DOHH2 (cell line): ENCODE measurements around the gene PCK2.

Experiments
- H3F3A ChIP-seq: fragments of 200-600 bp; sonication (generic), shearing (Covaris generic); 2 replicates; pipeline ENCODE4 v1.6.0; 2016; ENCODE audit warnings: antibody characterized with exemption, mild to moderate bottlenecking; ENCODE audit not compliant: control insufficient read depth, insufficient read depth
- H3K27ac ChIP-seq: fragments of 200-600 bp; sonication (generic); 2 replicates; pipeline ENCODE4 v1.5.1; 2014; ENCODE audit warnings: low read depth, mild to moderate bottlenecking, low read length, moderate library complexity
- H3K27me3 ChIP-seq: fragments of 200-600 bp; sonication (generic); 2 replicates; pipeline ENCODE4 v1.6.1; 2014; ENCODE audit warnings: mild to moderate bottlenecking, low read length, mixed read lengths; ENCODE audit not compliant: control insufficient read depth
- H3K36me3 ChIP-seq: fragments of 200-600 bp; sonication (generic); 2 replicates; pipeline ENCODE4 v1.6.1; 2014; ENCODE audit warnings: mild to moderate bottlenecking, low read length, moderate library complexity, mixed read lengths; ENCODE audit not compliant: control insufficient read depth
- H3K4me1 ChIP-seq: fragments of 200-600 bp; sonication (generic); 2 replicates; pipeline ENCODE4 v1.6.1; 2014; ENCODE audit warnings: mild to moderate bottlenecking, low read length, mixed read lengths; ENCODE audit not compliant: control insufficient read depth
- H3K4me2 ChIP-seq: fragments of 200-600 bp; sonication (generic); 2 replicates; pipeline ENCODE4 v1.6.0; 2014; ENCODE audit warnings: mild to moderate bottlenecking, low read length, moderate library complexity
- H3K4me3 ChIP-seq: fragments of 200-600 bp; sonication (generic); 2 replicates; pipeline ENCODE4 v1.5.1; 2014; ENCODE audit warnings: mild to moderate bottlenecking, low read length, mixed read lengths
- H3K79me2 ChIP-seq: fragments of 200-600 bp; sonication (generic); 2 replicates; pipeline ENCODE4 v1.6.1; 2014; ENCODE audit warnings: mild to moderate bottlenecking, low read length, mixed read lengths; ENCODE audit not compliant: control insufficient read depth
- H3K9me2 ChIP-seq: fragments of 200-600 bp; sonication (generic); replicated peaks from 2 replicates; pipeline ENCODE4 v1.6.1; 2014; ENCODE audit warnings: mild to moderate bottlenecking, low read length, mixed read lengths; ENCODE audit not compliant: control insufficient read depth
- H3K9me3 ChIP-seq: fragments of 200-600 bp; sonication (generic); 2 replicates; pipeline ENCODE4 v1.6.1; 2014; ENCODE audit warnings: antibody characterized with exemption, low read length, mixed read lengths; ENCODE audit not compliant: control insufficient read depth, insufficient read depth
- H4K20me1 ChIP-seq: fragments of 200-600 bp; sonication (generic); 2 replicates; pipeline ENCODE4 v1.6.0; 2014; ENCODE audit warnings: low read depth, mild to moderate bottlenecking, antibody characterized with exemption, low read length, moderate library complexity; ENCODE audit not compliant: control insufficient read depth, insufficient read depth
- CTCF ChIP-seq: fragments of 200-600 bp; sonication (generic); IDR thresholded peaks from one replicate; pipeline ENCODE4 v1.5.1; 2014; ENCODE audit warnings: antibody characterized with exemption, mild to moderate bottlenecking, low read depth, low read length; ENCODE audit not compliant: poor library complexity, severe bottlenecking
- EZH2phosphoT487 ChIP-seq: fragments of 200-600 bp; sonication (generic); IDR thresholded peaks from 2 replicates; pipeline ENCODE4 v1.6.1; 2017; ENCODE audit warnings: borderline replicate concordance, mild to moderate bottlenecking, antibody characterized with exemption, low read length, moderate library complexity, mixed read lengths

The PCK2 gene

GRCh38 chr14:24066496-24067132 lies 27.5 kb upstream of the PCK2 start:
- H3K27ac ChIP-seq: no peak overlapping the region
- H3K79me2 ChIP-seq: no peaks in the 10 kb centered on the region
- H3K4me3 ChIP-seq: no peak overlapping the region
- no peaks in the 10 kb centered on the region for H3K4me1 ChIP-seq
- H3K4me2 ChIP-seq: no peak overlapping the region
- H3K36me3 ChIP-seq: no peaks in the 10 kb centered on the region
- H3F3A ChIP-seq: no peaks in the 10 kb centered on the region
- H3K9me2 ChIP-seq: no peaks in the 10 kb centered on the region
- no peak for TF ChIP-seq EZH2phosphoT487
- TF ChIP-seq CTCF: no peak
- H4K20me1 ChIP-seq: no peaks in the 10 kb centered on the region
- no peaks in the 10 kb centered on the region for H3K27me3 ChIP-seq
- H3K9me3 ChIP-seq: no peaks in the 10 kb centered on the region

- Histone ChIP-seq H4K20me1 (no peaks in the 10 kb centered on the region), H3K9me3 (no peaks in the 10 kb centered on the region), H3K79me2 (no peaks in the 10 kb centered on the region), H3K4me1 (no peaks in the 10 kb centered on the region), H3F3A (no peaks in the 10 kb centered on the region), H3K9me2 (no peaks in the 10 kb centered on the region), H3K27ac (no peak overlapping the region), H3K27me3 (no peaks in the 10 kb centered on the region), H3K4me3 (no peak overlapping the region), H3K36me3 (no peaks in the 10 kb centered on the region), H3K4me2 (no peak overlapping the region)
- TF ChIP-seq EZH2phosphoT487: no peak
- no peak for TF ChIP-seq CTCF
These were observed 26.7 kb upstream of the PCK2 start for GRCh38 chr14:24067133-24068082.

- Histone ChIP-seq H3K4me2 (no peak overlapping the region), H4K20me1 (no peaks in the 10 kb centered on the region)
These were observed 25.2 kb upstream of the PCK2 start for GRCh38 chr14:24068711-24069410.

More at GRCh38 chr14:24068711-24069410, 25.2 kb upstream of the PCK2 start:
- Histone ChIP-seq H3F3A (no peaks in the 10 kb centered on the region), H3K4me3 (no peak overlapping the region), H3K9me3 (no peaks in the 10 kb centered on the region), H3K27me3 (no peaks in the 10 kb centered on the region), H3K79me2 (no peaks in the 10 kb centered on the region), H3K27ac (no peak overlapping the region), H3K4me1 (no peaks in the 10 kb centered on the region), H3K36me3 (no peaks in the 10 kb centered on the region), H3K9me2 (no peaks in the 10 kb centered on the region)
- no peak for TF ChIP-seq EZH2phosphoT487
- TF ChIP-seq CTCF: no peak
